BLaER1 (cell line): ENCODE results near the gene GAR1.

Experiments
- H3K27ac ChIP-seq: shearing (Covaris generic); formaldehyde crosslinking; 2 replicates; pipeline ENCODE4 v1.8.1; 2022
- H3K27me3 ChIP-seq: shearing (Covaris generic); formaldehyde crosslinking; 2 replicates; pipeline ENCODE4 v1.8.1; 2022
- H3K36me3 ChIP-seq: shearing (Covaris generic); formaldehyde crosslinking; 2 replicates; pipeline ENCODE4 v1.8.1; 2022
- H3K4me1 ChIP-seq: shearing (Covaris generic); formaldehyde crosslinking; 2 replicates; pipeline ENCODE4 v1.8.1; 2022
- H3K4me2 ChIP-seq: shearing (Covaris generic); formaldehyde crosslinking; 2 replicates; pipeline ENCODE4 v1.8.1; 2022
- H3K4me3 ChIP-seq: shearing (Covaris generic); formaldehyde crosslinking; 2 replicates; pipeline ENCODE4 v1.8.1; 2022
- H3K9ac ChIP-seq: shearing (Covaris generic); formaldehyde crosslinking; 2 replicates; pipeline ENCODE4 v1.8.1; 2022
- H3K9me3 ChIP-seq: shearing (Covaris generic); formaldehyde crosslinking; 2 replicates; pipeline ENCODE4 v1.8.1; 2022
- H4K20me1 ChIP-seq: shearing (Covaris generic); formaldehyde crosslinking; 2 replicates; pipeline ENCODE4 v1.8.1; 2022
- Cebpa-rat ChIP-seq: shearing (Covaris generic); IDR thresholded peaks from 2 replicates; pipeline ENCODE4 v1.8.1; 2022

GAR1 gene

GRCh38 chr4:109870061-109870460 lies 54.5 kb downstream of the GAR1 start:
- H3K4me1 ChIP-seq, result no peaks in the 10 kb centered on the region
- H4K20me1 ChIP-seq, result no peaks in the 10 kb centered on the region
- H3K27me3 ChIP-seq, result no peaks in the 10 kb centered on the region
- peaks cover 5% of the 10 kb centered on the region; the same call in 1 of the 2 replicates for H3K36me3 ChIP-seq
- no peaks in the 10 kb centered on the region for H3K9me3 ChIP-seq
- H3K9ac ChIP-seq, result no peak overlapping the region
- H3K4me2 ChIP-seq, result no peak overlapping the region
- no peak overlapping the region for H3K27ac ChIP-seq
- no peak overlapping the region for H3K4me3 ChIP-seq
- TF ChIP-seq Cebpa-rat, result no peak

GRCh38 chr4:109872065-109872464 lies 56.5 kb downstream of the GAR1 start:
- peaks cover 5% of the 10 kb centered on the region; the same call in 1 of the 2 replicates for H3K36me3 ChIP-seq
- no peak overlapping the region for H3K27ac ChIP-seq
- H3K9ac ChIP-seq, result no peak overlapping the region
- no peaks in the 10 kb centered on the region for H3K27me3 ChIP-seq
- H3K9me3 ChIP-seq, result no peaks in the 10 kb centered on the region
- no peak overlapping the region for H3K4me3 ChIP-seq
- no peaks in the 10 kb centered on the region for H3K4me1 ChIP-seq
- H4K20me1 ChIP-seq, result no peaks in the 10 kb centered on the region
- no peak overlapping the region for H3K4me2 ChIP-seq
- TF ChIP-seq Cebpa-rat, result no peak

GRCh38 chr4:109872950-109873656 lies 57.5 kb downstream of the GAR1 start:
- H3K4me1 ChIP-seq, result no peaks in the 10 kb centered on the region
- H3K27ac ChIP-seq, result no peak overlapping the region
- H4K20me1 ChIP-seq, result no peaks in the 10 kb centered on the region
- no peak overlapping the region for H3K9ac ChIP-seq
- peaks cover 5% of the 10 kb centered on the region; the same call in 1 of the 2 replicates for H3K36me3 ChIP-seq
- TF ChIP-seq Cebpa-rat, result no peak
- H3K9me3 ChIP-seq, result no peaks in the 10 kb centered on the region
- no peak overlapping the region for H3K4me2 ChIP-seq
- no peak overlapping the region for H3K4me3 ChIP-seq
- H3K27me3 ChIP-seq, result no peaks in the 10 kb centered on the region

GRCh38 chr4:109873791-109874514 lies 58.4 kb downstream of the GAR1 start:
- Histone ChIP-seq H3K4me3 (no peak overlapping the region), H4K20me1 (no peaks in the 10 kb centered on the region), H3K27me3 (no peaks in the 10 kb centered on the region), H3K36me3 (peaks cover 5% of the 10 kb centered on the region; the same call in 1 of the 2 replicates), H3K27ac (no peak overlapping the region), H3K4me2 (no peak overlapping the region), H3K9me3 (no peaks in the 10 kb centered on the region), H3K4me1 (no peaks in the 10 kb centered on the region), H3K9ac (no peak overlapping the region)
- TF ChIP-seq Cebpa-rat, result no peak
